OCI-LY3 (cell line): Measurements from ENCODE around the gene CD2AP.
A peak's percentile ranks its signal among the peaks of the same experiment; 100 is the strongest.

Experiments used
- H2AFZ ChIP-seq: fragments of 200-600, 300-600 bp; shearing (Covaris generic); 2 replicates; pipeline ENCODE4 v1.6.0; 2014; ENCODE audit warnings: antibody characterized with exemption, low read depth, low read length
- H3K27ac ChIP-seq: fragments of 200-600, 300-600 bp; sonication (generic); 2 replicates; pipeline ENCODE4 v1.5.1; 2014; ENCODE audit warnings: mild to moderate bottlenecking, low read length, moderate library complexity, mixed read lengths
- H3K27me3 ChIP-seq: fragments of 200-600, 300-600 bp; sonication (generic); 2 replicates; pipeline ENCODE4 v1.6.1; 2014; ENCODE audit warnings: low read depth, low read length, mixed read lengths
- H3K36me3 ChIP-seq: fragments of 200-600, 300-600 bp; sonication (generic); replicated peaks from 2 replicates; pipeline ENCODE3; 2014; ENCODE audit warnings: low read depth, low read length, mixed read lengths
- H3K4me1 ChIP-seq: fragments of 300-600, 200-600 bp; sonication (generic); 2 replicates; pipeline ENCODE4 v1.6.1; 2014; ENCODE audit warnings: low read length, mixed read lengths
- H3K4me2 ChIP-seq: fragments of 200-600, 300-600 bp; sonication (generic); 2 replicates; pipeline ENCODE4 v1.6.1; 2014; ENCODE audit warnings: low read length, mixed read lengths
- H3K4me3 ChIP-seq: fragments of 300-600, 200-600 bp; sonication (generic); 2 replicates; pipeline ENCODE4 v1.5.1; 2014; ENCODE audit warnings: antibody characterized with exemption, mild to moderate bottlenecking, low read length, moderate library complexity
- H3K79me2 ChIP-seq: fragments of 300-600, 200-600 bp; shearing (Covaris generic); 2 replicates; pipeline ENCODE4 v1.6.1; 2014; ENCODE audit warnings: mild to moderate bottlenecking, low read length, mixed read lengths
- H3K9ac ChIP-seq: fragments of 300-600, 200-600 bp; shearing (Covaris generic); 2 replicates; pipeline ENCODE4 v1.6.0; 2014; ENCODE audit warnings: mild to moderate bottlenecking, low read length, moderate library complexity
- H3K9me3 ChIP-seq: fragments of 200-600, 300-600 bp; shearing (Covaris generic); 2 replicates; pipeline ENCODE4 v1.6.1; 2014; ENCODE audit warnings: low read length, mixed read lengths; ENCODE audit not compliant: insufficient read depth
- H4K20me1 ChIP-seq: fragments of 200-600, 300-600 bp; sonication (generic); 2 replicates; pipeline ENCODE4 v1.6.1; 2016; ENCODE audit warnings: low read length, mixed read lengths; ENCODE audit not compliant: insufficient read depth
- CTCF ChIP-seq: fragments of 200-600, 300-600 bp; sonication (generic); IDR thresholded peaks from 2 replicates; pipeline ENCODE4 v1.5.1; 2014; ENCODE audit warnings: antibody characterized with exemption, low read length, low read depth
- EZH2phosphoT487 ChIP-seq: fragments of 200-600 bp; shearing (Covaris generic); IDR thresholded peaks from 2 replicates; pipeline ENCODE4 v1.6.1; 2018; ENCODE audit warnings: antibody characterized with exemption, mixed run types, low read depth

Gene CD2AP

GRCh38 chr6:47648031-47648430 is 170.4 kb downstream of the CD2AP start:
- Histone ChIP-seq H3K27me3 (no peaks in the 10 kb centered on the region), H4K20me1 (no peaks in the 10 kb centered on the region), H3K27ac (peak overlapping the region; percentile 81), H3K9me3 (no peaks in the 10 kb centered on the region), H3K36me3 (peaks cover 19% of the 10 kb centered on the region), H3K4me3 (peak overlapping the region; percentile 19; the same call in 1 of the 2 replicates), H3K9ac (peak overlapping the region; percentile 49), H3K4me1 (peaks cover 45% of the 10 kb centered on the region), H2AFZ (peak overlapping the region; percentile 47; the same call in 1 of the 2 replicates), H3K79me2 (no peaks in the 10 kb centered on the region), H3K4me2 (peak overlapping the region; percentile 46)
- no peak for TF ChIP-seq EZH2phosphoT487
- no peak for TF ChIP-seq CTCF

- H3K4me1 ChIP-seq = peaks cover 56% of the 10 kb centered on the region
- H3K27ac ChIP-seq = peak overlapping the region; percentile 49; the same call in 1 of the 2 replicates
- H3K9me3 ChIP-seq = no peaks in the 10 kb centered on the region
- H3K9ac ChIP-seq = no peak overlapping the region; the same call in 1 of the 2 replicates
- H3K36me3 ChIP-seq = peaks cover 19% of the 10 kb centered on the region
- no peaks in the 10 kb centered on the region for H4K20me1 ChIP-seq
- no peaks in the 10 kb centered on the region for H3K27me3 ChIP-seq
- no peak overlapping the region; the same call in 1 of the 2 replicates for H3K4me3 ChIP-seq
- peak overlapping the region; percentile 37 for H2AFZ ChIP-seq
- TF ChIP-seq CTCF = no peak
- TF ChIP-seq EZH2phosphoT487 = no peak
- H3K79me2 ChIP-seq = no peaks in the 10 kb centered on the region
- peak overlapping the region; percentile 16; the same call in 1 of the 2 replicates for H3K4me2 ChIP-seq
Measured at GRCh38 chr6:47650553-47651432, 173.2 kb downstream of the CD2AP start.

- Histone ChIP-seq H3K27ac (no peak overlapping the region), H3K36me3 (peaks cover 19% of the 10 kb centered on the region), H4K20me1 (no peaks in the 10 kb centered on the region), H3K9ac (no peak overlapping the region), H3K4me1 (peaks cover 56% of the 10 kb centered on the region), H3K9me3 (no peaks in the 10 kb centered on the region), H3K79me2 (no peaks in the 10 kb centered on the region), H3K4me2 (no peak overlapping the region), H2AFZ (peak overlapping the region; percentile 16; the same call in 1 of the 2 replicates), H3K4me3 (no peak overlapping the region), H3K27me3 (no peaks in the 10 kb centered on the region)
- TF ChIP-seq CTCF = no peak
- no peak for TF ChIP-seq EZH2phosphoT487
Measured at GRCh38 chr6:47651505-47651944, 173.9 kb downstream of the CD2AP start.

- no peak overlapping the region for H3K27ac ChIP-seq
- no peak overlapping the region; the same call in 1 of the 2 replicates for H2AFZ ChIP-seq
- peaks cover 34% of the 10 kb centered on the region for H3K4me1 ChIP-seq
- no peaks in the 10 kb centered on the region for H3K9me3 ChIP-seq
- TF ChIP-seq CTCF (no peak), EZH2phosphoT487 (no peak)
- H3K79me2 ChIP-seq = no peaks in the 10 kb centered on the region
- no peak overlapping the region for H3K4me2 ChIP-seq
- H4K20me1 ChIP-seq = no peaks in the 10 kb centered on the region
- H3K36me3 ChIP-seq = peaks cover 12% of the 10 kb centered on the region
- H3K27me3 ChIP-seq = no peaks in the 10 kb centered on the region
- no peak overlapping the region for H3K9ac ChIP-seq
- H3K4me3 ChIP-seq = no peak overlapping the region
Measured at GRCh38 chr6:47653706-47654105, 176.1 kb downstream of the CD2AP start.
